ENCODE results near the gene CCNQ. TPM values are rescaled to one million over a fixed set of nuclear protein-coding genes. Genes with fewer than 3 reads are reported as not detected.

CCNQ gene
- total and polyA plus RNA-seq, 10 of the 15 experiments (the other 5 are each of a cell fraction or from before 2014, with no cell fraction given), result 0.45 to 36.2 (median 18.2) TPM

DNA sequence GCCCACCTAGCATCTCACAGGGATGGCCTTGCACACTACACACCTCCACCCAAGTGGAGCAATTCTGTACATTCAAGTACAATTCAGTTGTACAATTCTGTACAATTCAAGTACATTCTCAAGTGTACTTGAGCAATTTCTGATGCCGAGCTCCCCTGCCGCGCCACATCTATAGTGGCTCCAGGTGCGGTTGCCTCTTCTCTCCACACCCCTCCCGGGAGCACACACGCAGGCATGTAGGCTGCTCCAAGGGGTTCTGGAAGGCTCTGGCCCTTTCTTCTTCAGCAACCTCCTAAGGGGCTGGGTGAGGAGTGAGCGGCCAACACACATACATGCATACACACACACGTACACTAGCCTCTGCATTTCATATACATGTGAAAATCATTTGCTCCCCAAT, 29.2 kb upstream of the CCNQ start:
- RAD21 ChIA-PET (ENCODE audit: unreplicated experiment), result no interaction called here
- no peak for FAIRE-seq
- in situ Hi-C loops (cut with MboI), result no loop called here

More for the DNA sequence above, 29.2 kb upstream of the CCNQ start:
- no peak overlapping the region for H3K4me2 ChIP-seq (ENCODE audit: control insufficient read depth, insufficient read depth)
- TF ChIP-seq ZNF274 (IDR thresholded peaks at IDR 0.05; ENCODE audit: insufficient read depth, insufficient read length), result no peak
- TF ChIP-seq MYB (IDR thresholded peaks at IDR 0.05; ENCODE audit: borderline replicate concordance, low read depth, low read length), result no peak
- no peak for TF ChIP-seq ZNF207 (IDR thresholded peaks at IDR 0.05; ENCODE audit: borderline replicate concordance)
- TF ChIP-seq SIN3A (IDR thresholded peaks at IDR 0.05; ENCODE audit: low read depth, low read length), result no peak
- TF ChIP-seq, protein P1, sequence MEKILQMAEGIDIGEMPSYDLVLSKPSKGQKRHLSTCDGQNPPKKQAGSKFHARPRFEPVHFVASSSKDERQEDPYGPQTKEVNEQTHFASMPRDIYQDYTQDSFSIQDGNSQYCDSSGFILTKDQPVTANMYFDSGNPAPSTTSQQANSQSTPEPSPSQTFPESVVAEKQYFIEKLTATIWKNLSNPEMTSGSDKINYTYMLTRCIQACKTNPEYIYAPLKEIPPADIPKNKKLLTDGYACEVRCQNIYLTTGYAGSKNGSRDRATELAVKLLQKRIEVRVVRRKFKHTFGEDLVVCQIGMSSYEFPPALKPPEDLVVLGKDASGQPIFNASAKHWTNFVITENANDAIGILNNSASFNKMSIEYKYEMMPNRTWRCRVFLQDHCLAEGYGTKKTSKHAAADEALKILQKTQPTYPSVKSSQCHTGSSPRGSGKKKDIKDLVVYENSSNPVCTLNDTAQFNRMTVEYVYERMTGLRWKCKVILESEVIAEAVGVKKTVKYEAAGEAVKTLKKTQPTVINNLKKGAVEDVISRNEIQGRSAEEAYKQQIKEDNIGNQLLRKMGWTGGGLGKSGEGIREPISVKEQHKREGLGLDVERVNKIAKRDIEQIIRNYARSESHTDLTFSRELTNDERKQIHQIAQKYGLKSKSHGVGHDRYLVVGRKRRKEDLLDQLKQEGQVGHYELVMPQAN (conservative IDR thresholded peaks at IDR 0.05), result no peak
- no peak for TF ChIP-seq SP1 (IDR thresholded peaks at IDR 0.05; ENCODE audit: low read depth, low read length)
- TF ChIP-seq TAF1 (IDR thresholded peaks at IDR 0.05; ENCODE audit: borderline replicate concordance, low read depth, low read length), result no peak
- no peak for TF ChIP-seq POU2F2 (IDR thresholded peaks at IDR 0.05; ENCODE audit: borderline replicate concordance, low read depth, low read length)
- TF ChIP-seq, protein P2, sequence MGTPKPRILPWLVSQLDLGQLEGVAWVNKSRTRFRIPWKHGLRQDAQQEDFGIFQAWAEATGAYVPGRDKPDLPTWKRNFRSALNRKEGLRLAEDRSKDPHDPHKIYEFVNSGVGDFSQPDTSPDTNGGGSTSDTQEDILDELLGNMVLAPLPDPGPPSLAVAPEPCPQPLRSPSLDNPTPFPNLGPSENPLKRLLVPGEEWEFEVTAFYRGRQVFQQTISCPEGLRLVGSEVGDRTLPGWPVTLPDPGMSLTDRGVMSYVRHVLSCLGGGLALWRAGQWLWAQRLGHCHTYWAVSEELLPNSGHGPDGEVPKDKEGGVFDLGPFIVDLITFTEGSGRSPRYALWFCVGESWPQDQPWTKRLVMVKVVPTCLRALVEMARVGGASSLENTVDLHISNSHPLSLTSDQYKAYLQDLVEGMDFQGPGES (IDR thresholded peaks at IDR 0.05), result no peak
- TF ChIP-seq YY1 (IDR thresholded peaks at IDR 0.05; ENCODE audit: low read depth, low read length), result no peak
- TF ChIP-seq BACH1 (IDR thresholded peaks at IDR 0.05; ENCODE audit: borderline replicate concordance), result no peak
- TF ChIP-seq, protein P3, sequence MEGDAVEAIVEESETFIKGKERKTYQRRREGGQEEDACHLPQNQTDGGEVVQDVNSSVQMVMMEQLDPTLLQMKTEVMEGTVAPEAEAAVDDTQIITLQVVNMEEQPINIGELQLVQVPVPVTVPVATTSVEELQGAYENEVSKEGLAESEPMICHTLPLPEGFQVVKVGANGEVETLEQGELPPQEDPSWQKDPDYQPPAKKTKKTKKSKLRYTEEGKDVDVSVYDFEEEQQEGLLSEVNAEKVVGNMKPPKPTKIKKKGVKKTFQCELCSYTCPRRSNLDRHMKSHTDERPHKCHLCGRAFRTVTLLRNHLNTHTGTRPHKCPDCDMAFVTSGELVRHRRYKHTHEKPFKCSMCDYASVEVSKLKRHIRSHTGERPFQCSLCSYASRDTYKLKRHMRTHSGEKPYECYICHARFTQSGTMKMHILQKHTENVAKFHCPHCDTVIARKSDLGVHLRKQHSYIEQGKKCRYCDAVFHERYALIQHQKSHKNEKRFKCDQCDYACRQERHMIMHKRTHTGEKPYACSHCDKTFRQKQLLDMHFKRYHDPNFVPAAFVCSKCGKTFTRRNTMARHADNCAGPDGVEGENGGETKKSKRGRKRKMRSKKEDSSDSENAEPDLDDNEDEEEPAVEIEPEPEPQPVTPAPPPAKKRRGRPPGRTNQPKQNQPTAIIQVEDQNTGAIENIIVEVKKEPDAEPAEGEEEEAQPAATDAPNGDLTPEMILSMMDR (IDR thresholded peaks at IDR 0.05 in 2 of 3, conservative IDR thresholded peaks at IDR 0.05 in 1 of 3; ENCODE audit: control insufficient read depth in 2 of 3, extremely low read depth in 1 of 3, insufficient read depth in 1 of 3, low read depth in 3 of 3, low read length in 3 of 3), result no peak
- H3K27ac ChIP-seq (ENCODE audit: control insufficient read depth, insufficient read depth), result no peak overlapping the region
- H3K36me3 ChIP-seq (ENCODE audit: control insufficient read depth in 2 of 2, insufficient read depth in 2 of 2, low read length in 1 of 2), result no peaks in the 10 kb centered on the region
- no peaks in the 10 kb centered on the region for H3K79me2 ChIP-seq (ENCODE audit: control insufficient read depth, insufficient read depth, low read length)
- no TSS peak for BruUV-seq (replicated peaks)
- no peak overlapping the region for H3K9ac ChIP-seq (ENCODE audit: control insufficient read depth, insufficient read depth, low read length)
- no peak for ATAC-seq
- intact Hi-C loops (cut with micrococcal nuclease; ENCODE audit: unreplicated experiment), result no loop called here
- CTCF ChIA-PET, result no interaction called here
- no peaks in the 10 kb centered on the region for H4K20me1 ChIP-seq (ENCODE audit: control insufficient read depth, insufficient read depth)
- H3K4me1 ChIP-seq (ENCODE audit: control insufficient read depth, insufficient read depth, low read length), result no peaks in the 10 kb centered on the region
- POLR2A ChIA-PET, result no interaction called here
- no peak for DNase-seq (ENCODE audit: low read depth, low spot score)
- H2AFZ ChIP-seq (ENCODE audit: control insufficient read depth, low read depth, low read length), result no peak overlapping the region
- WGBS (ENCODE audit: insufficient coverage, insufficient replicate concordance, low lambda C conversion rate, missing lambda C conversion rate), result 76% methylated on average over 8 of the region's 8 CpGs
- H3K4me3 ChIP-seq, result no peak overlapping the region
- H3K9me3 ChIP-seq (replicated peaks; ENCODE audit: control insufficient read depth, insufficient read depth, low read length), result no peaks in the 10 kb centered on the region; the same call in 2 of the 3 replicates
- no peaks in the 10 kb centered on the region; a peak in 2 of 4 replicates for H3K27me3 ChIP-seq (replicated peaks in 1 of 2; ENCODE audit: control insufficient read depth in 2 of 2, insufficient read depth in 2 of 2, low read length in 1 of 2)
- SMC1A ChIA-PET (ENCODE audit: uncharacterized antibody, unreplicated experiment), result no interaction called here

Data from GM12878 (cell line).